DOHH2 (cell line): ENCODE measurements around the gene CHST10.

ENCODE experiments used
- EZH2phosphoT487 ChIP-seq: fragments of 200-600 bp; sonication (generic); IDR thresholded peaks from 2 replicates; pipeline ENCODE4 v1.6.1; 2017; ENCODE audit warnings: borderline replicate concordance, mild to moderate bottlenecking, antibody characterized with exemption, low read length, moderate library complexity, mixed read lengths
- TF ChIP-seq, protein P1 (sequence below): fragments of 200-600 bp; sonication (generic); IDR thresholded peaks from one replicate; pipeline ENCODE4 v1.5.1; 2014; ENCODE audit warnings: antibody characterized with exemption, mild to moderate bottlenecking, low read depth, low read length; ENCODE audit not compliant: poor library complexity, severe bottlenecking

DNA sequence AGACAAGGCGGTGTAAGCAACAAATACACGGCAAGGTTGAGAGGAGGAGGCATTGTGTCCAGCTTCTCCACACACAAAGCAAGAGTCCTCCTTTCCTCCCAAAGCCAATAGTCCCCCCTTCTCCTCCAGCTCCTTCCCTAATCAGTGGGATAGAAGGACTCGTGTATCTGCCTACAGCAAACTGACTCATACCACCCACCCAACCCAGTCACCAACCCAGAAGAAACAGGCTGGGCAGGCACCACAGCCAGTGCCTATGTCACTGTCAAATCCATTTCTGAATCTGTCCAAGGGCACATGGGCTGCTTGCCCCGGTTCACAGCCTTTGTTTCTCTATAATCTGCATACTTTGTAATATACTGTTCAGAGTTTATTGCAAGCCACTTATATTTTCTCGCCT, 33.6 kb upstream of the CHST10 start:
- TF ChIP-seq, protein P1, sequence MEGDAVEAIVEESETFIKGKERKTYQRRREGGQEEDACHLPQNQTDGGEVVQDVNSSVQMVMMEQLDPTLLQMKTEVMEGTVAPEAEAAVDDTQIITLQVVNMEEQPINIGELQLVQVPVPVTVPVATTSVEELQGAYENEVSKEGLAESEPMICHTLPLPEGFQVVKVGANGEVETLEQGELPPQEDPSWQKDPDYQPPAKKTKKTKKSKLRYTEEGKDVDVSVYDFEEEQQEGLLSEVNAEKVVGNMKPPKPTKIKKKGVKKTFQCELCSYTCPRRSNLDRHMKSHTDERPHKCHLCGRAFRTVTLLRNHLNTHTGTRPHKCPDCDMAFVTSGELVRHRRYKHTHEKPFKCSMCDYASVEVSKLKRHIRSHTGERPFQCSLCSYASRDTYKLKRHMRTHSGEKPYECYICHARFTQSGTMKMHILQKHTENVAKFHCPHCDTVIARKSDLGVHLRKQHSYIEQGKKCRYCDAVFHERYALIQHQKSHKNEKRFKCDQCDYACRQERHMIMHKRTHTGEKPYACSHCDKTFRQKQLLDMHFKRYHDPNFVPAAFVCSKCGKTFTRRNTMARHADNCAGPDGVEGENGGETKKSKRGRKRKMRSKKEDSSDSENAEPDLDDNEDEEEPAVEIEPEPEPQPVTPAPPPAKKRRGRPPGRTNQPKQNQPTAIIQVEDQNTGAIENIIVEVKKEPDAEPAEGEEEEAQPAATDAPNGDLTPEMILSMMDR = no peak
- no peak for TF ChIP-seq EZH2phosphoT487
